HG02943 (cell line): ENCODE measurements around the gene TOX2.

Experiments used
- ATAC-seq: cut with Tn5 transposase; IDR thresholded peaks from one replicate; pipeline ENCODE4 v1.9.1; 2021; ENCODE audit warnings: mild to moderate bottlenecking, low read depth, moderate library complexity; ENCODE audit not compliant: unreplicated experiment

Gene TOX2

GRCh38 chr20:43915211-43916072, 790 bp downstream of the TOX2 start:
- no peak for ATAC-seq

GRCh38 chr20:43916073-43916880, 1.6 kb downstream of the TOX2 start:
- no peak for ATAC-seq

GRCh38 chr20:43916881-43917371, 2.3 kb downstream of the TOX2 start:
- ATAC-seq: no peak

- ATAC-seq: no peak
Observed at GRCh38 chr20:43917380-43917779, 2.7 kb downstream of the TOX2 start.

GRCh38 chr20:43919686-43920403, 5.2 kb downstream of the TOX2 start:
- no peak for ATAC-seq

GRCh38 chr20:43920797-43921196, 6.1 kb downstream of the TOX2 start:
- ATAC-seq: no peak

- ATAC-seq: no peak
Observed at GRCh38 chr20:43921227-43921780, 6.7 kb downstream of the TOX2 start.

- ATAC-seq: no peak
Observed at GRCh38 chr20:43922614-43923013, 8.0 kb downstream of the TOX2 start.

- no peak for ATAC-seq
Observed at GRCh38 chr20:43923322-43923721, 8.7 kb downstream of the TOX2 start.

- ATAC-seq: no peak
Observed at GRCh38 chr20:43923917-43924316, 9.3 kb downstream of the TOX2 start.

GRCh38 chr20:43925215-43925614, 10.6 kb downstream of the TOX2 start:
- ATAC-seq: no peak

GRCh38 chr20:43925801-43926200, 11.1 kb downstream of the TOX2 start:
- no peak for ATAC-seq

- ATAC-seq: no peak
Observed at GRCh38 chr20:43926287-43927050, 11.8 kb downstream of the TOX2 start.

GRCh38 chr20:43931976-43932375, 17.3 kb downstream of the TOX2 start:
- no peak for ATAC-seq

GRCh38 chr20:43934833-43935232, 20.2 kb downstream of the TOX2 start:
- no peak for ATAC-seq

GRCh38 chr20:43936104-43936770, 21.6 kb downstream of the TOX2 start:
- ATAC-seq: no peak

- ATAC-seq: no peak
Observed at GRCh38 chr20:43936805-43937204, 22.2 kb downstream of the TOX2 start.

- no peak for ATAC-seq
Observed at GRCh38 chr20:43937591-43937990, 22.9 kb downstream of the TOX2 start.

GRCh38 chr20:43938017-43938655, 23.5 kb downstream of the TOX2 start:
- ATAC-seq: no peak
